Myocyte (in vitro differentiated cells): Measurements from ENCODE around the gene HMX1. TPM values are rescaled to one million over a fixed set of nuclear protein-coding genes. Genes with fewer than 3 reads are reported as not detected.

Experiments used
- DNase-seq: peaks from one replicate; pipeline ENCODE4 v3.0.0-alpha.2; 2012; ENCODE audit warnings: low read depth
- total RNA-seq: library from RNA; depleted of rRNA; stranded (reverse); fragments of >200 nt; gene quantifications from 2 replicates; pipeline ENCODE4 v1.2.3, GENCODE V29; 2014

The HMX1 gene
- total RNA-seq, 1 donor from 2014 or later: not detected

- no peak for DNase-seq
Measured at GRCh38 chr4:8893227-8893623, 21.6 kb upstream of the HMX1 start.

GRCh38 chr4:8892556-8893226, 21.1 kb upstream of the HMX1 start:
- DNase-seq: no peak

DNA sequence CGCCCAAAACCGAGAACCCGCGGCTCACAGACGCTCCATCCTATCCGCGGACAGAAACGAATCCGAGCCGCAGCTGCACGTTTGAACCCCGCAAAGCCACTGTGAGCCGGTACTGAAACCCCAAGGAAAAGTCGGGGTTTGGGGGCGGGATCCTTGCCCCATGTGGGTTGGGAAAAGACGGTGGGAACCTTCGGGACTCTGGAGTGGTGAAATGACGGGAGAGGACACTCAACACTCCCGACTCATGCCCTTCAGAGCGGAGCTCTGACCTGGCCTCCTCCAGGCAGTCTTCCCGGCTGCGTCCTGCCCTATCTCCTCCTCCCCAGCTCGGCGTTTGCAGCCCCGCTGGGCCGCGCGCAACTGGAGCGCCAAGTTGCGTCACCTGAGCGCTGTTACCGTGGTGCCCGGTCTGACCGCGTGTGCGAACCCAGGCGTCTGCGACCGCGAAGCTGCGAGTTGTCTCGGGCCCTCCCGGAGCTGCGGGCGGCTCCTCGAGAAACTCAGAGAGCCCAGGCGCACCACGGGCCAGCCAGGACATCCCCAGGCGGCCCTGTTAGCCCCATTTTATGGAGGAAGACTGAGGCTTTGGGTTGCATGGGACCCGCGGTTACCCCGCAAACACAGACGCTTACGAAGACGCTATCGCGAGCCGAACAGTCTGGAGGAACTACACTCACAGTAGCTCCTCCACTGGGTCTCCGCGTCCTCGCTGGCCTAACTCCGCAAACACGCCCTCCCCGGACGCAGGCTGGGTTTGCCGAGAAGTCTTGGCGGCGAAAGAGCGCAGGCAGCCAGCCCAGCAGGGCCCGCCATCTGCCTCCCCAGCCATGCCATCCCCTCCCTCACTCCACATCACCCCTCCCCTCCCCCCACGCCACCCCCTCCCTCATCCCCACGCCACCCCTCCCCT, 20.3 kb upstream of the HMX1 start:
- no peak for DNase-seq

GRCh38 chr4:8891255-8891645, 19.6 kb upstream of the HMX1 start:
- no peak for DNase-seq

- no peak for DNase-seq
Measured at GRCh38 chr4:8888856-8889255, 17.2 kb upstream of the HMX1 start.

GRCh38 chr4:8886612-8887406, 15.2 kb upstream of the HMX1 start:
- no peak for DNase-seq

DNA sequence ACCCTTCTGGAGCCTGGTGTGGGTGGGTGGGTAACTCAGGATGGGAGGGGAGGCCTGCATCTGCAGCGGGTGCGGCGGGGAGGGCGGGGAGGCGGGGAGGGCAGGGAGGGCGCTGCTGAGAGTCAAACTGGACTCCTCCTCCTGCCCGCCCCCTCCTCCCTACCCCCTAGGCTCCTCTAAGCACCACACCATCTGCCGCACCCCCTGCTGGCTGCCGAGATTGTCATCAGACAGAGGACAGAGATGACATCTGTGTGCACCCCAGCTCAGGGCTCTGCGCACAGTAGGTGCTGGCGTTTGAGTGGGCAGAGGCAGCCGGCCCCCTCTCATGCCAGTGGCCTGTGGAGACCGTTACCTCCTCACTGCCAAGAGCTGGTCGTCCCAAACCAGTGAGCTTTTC, 10.6 kb upstream of the HMX1 start:
- DNase-seq: no peak

DNA sequence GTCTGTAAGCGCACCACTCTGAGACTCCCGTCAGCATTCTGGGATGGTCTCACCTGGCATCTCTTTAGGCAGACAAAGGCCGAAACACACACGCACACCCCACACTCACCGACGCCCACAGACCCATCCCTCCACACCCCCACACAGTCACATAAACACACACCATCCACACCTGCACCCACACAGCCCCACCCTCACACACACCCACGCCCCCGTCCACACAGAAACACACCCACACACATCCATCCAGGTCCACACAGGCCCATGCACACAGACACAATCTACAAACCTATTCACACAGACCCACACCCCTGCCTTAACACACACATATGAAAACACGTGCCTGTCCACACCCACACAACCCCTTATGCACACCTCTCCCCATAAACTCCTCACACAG, 9.2 kb upstream of the HMX1 start:
- DNase-seq: no peak

GRCh38 chr4:8879574-8879973, 7.9 kb upstream of the HMX1 start:
- DNase-seq: no peak

GRCh38 chr4:8878421-8878820, 6.8 kb upstream of the HMX1 start:
- no peak for DNase-seq

- DNase-seq: no peak
Measured at GRCh38 chr4:8877780-8878040, 6.1 kb upstream of the HMX1 start.

- DNase-seq: no peak
Measured at GRCh38 chr4:8876982-8877779, 5.5 kb upstream of the HMX1 start.

DNA sequence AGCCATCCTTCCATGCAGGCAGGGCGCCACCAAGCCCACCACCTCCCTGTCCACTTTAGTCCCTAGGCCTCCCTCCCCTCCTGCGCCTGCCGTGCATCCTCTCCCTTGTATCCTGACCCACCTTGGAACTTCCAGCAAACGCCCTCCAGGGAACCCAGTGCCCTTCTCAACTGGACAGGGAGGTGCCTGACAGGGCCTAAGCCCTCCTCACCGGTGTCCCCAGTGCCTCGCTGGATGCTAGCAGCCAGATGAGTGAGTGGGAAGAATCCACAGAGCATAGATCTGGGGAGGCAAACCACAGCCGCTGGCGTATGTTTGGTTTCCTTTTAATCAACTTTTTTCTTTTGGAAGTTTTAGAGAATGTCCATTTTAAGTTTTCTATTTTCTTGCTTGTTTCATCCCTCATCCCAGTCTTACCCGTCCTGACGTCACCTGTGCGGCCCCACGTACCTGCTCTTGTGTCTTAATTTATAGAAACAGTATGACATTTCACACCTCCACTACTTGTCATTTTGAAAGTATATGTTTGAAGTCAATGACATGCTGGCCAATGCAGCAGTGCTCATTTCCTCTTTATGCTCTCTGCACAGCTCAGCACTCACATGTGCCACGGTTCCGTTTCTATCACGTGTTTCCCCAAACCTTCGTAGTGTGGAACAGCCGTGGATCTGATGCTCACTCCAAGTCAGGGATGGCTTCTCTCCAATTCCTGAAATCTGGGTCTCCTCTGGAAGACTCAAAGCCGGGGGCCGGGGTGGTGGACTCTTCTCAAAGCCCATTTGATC, 3.4 kb upstream of the HMX1 start:
- no peak for DNase-seq

- no peak for DNase-seq
Measured at GRCh38 chr4:8874003-8874895, 2.6 kb upstream of the HMX1 start.

GRCh38 chr4:8872402-8873291, 1.0 kb upstream of the HMX1 start:
- no peak for DNase-seq

- no peak for DNase-seq
Measured at GRCh38 chr4:8870647-8871416, 807 bp downstream of the HMX1 start.

GRCh38 chr4:8869898-8870646, 1.6 kb downstream of the HMX1 start:
- no peak for DNase-seq
